DND-41 (cell line): ENCODE results near the gene ATAD2B.
"Not testable (repeated sequence)": the region's sequence is repeated elsewhere in the genome, so short reads cannot be mapped to it uniquely, and the experiment has no call there.

Experiments used
- ATAC-seq: fragments of 200-7000 bp; cut with Tn5 transposase; 3 replicates; pipeline ENCODE4 v1.9.1; 2021; ENCODE audit warnings: low read depth; ENCODE audit not compliant: insufficient read depth
- DNase-seq: peaks from one replicate; pipeline ENCODE4 v3.0.0-alpha.2; 2020
- H2AFZ ChIP-seq: 2 replicates; pipeline ENCODE4 v1.6.0; 2012; ENCODE audit warnings: low read depth, low read length
- H3K27ac ChIP-seq: 2 replicates; pipeline ENCODE4 v1.5.1; 2012; ENCODE audit warnings: low read length, inconsistent platforms
- H3K27me3 ChIP-seq: fragments of 200-600 bp; sonication (generic); 2 replicates; pipeline ENCODE4 v1.6.0; 2012; ENCODE audit warnings: low read length, mild to moderate bottlenecking, inconsistent platforms; ENCODE audit not compliant: insufficient read depth, poor library complexity
- H3K36me3 ChIP-seq: 2 replicates; pipeline ENCODE4 v1.5.1; 2012; ENCODE audit warnings: low read length, inconsistent platforms; ENCODE audit not compliant: insufficient read depth
- H3K4me1 ChIP-seq: 2 replicates; pipeline ENCODE4 v1.5.1; 2012; ENCODE audit warnings: mild to moderate bottlenecking, low read length; ENCODE audit not compliant: insufficient read depth
- H3K4me2 ChIP-seq: 2 replicates; pipeline ENCODE4 v1.6.0; 2012; ENCODE audit warnings: mild to moderate bottlenecking, moderate library complexity, low read length, inconsistent platforms; ENCODE audit not compliant: insufficient read depth
- H3K4me3 ChIP-seq, 2 experiments: fragments of 200-600 bp in 1 of 2; shearing (Covaris generic) in 1 of 2; 2 replicates each; pipeline ENCODE4 v1.5.1; 2012 to 2016; ENCODE audit warnings: inconsistent platforms in 2 of 2, low read length in 2 of 2, mild to moderate bottlenecking in 2 of 2, low read depth in 1 of 2, moderate library complexity in 1 of 2
- H3K79me2 ChIP-seq: 2 replicates; pipeline ENCODE4 v1.6.0; 2012; ENCODE audit warnings: low read length, inconsistent platforms; ENCODE audit not compliant: insufficient read depth
- H3K9ac ChIP-seq: 2 replicates; pipeline ENCODE4 v1.6.0; 2012; ENCODE audit warnings: low read depth, mild to moderate bottlenecking, inconsistent platforms, low read length, moderate library complexity
- H3K9me3 ChIP-seq: 2 replicates; pipeline ENCODE4 v1.5.1; 2012; ENCODE audit warnings: low read length, moderate library complexity, mild to moderate bottlenecking, inconsistent platforms; ENCODE audit not compliant: insufficient read depth, severe bottlenecking
- H4K20me1 ChIP-seq: 2 replicates; pipeline ENCODE4 v1.6.0; 2012; ENCODE audit warnings: low read length; ENCODE audit not compliant: insufficient read depth
- EZH2 ChIP-seq: IDR thresholded peaks from 3 replicates; pipeline ENCODE4 v1.6.1; 2012; ENCODE audit warnings: borderline replicate concordance, low read depth, mild to moderate bottlenecking, moderate library complexity, low read length, inconsistent platforms; ENCODE audit not compliant: severe bottlenecking
- TF ChIP-seq, protein P1 (sequence below): IDR thresholded peaks from 2 replicates; pipeline ENCODE4 v1.5.1; 2012; ENCODE audit warnings: borderline replicate concordance, low read length, moderate library complexity, mild to moderate bottlenecking; ENCODE audit not compliant: poor library complexity, severe bottlenecking; ENCODE audit errors: extremely low read depth

The ATAD2B gene

DNA sequence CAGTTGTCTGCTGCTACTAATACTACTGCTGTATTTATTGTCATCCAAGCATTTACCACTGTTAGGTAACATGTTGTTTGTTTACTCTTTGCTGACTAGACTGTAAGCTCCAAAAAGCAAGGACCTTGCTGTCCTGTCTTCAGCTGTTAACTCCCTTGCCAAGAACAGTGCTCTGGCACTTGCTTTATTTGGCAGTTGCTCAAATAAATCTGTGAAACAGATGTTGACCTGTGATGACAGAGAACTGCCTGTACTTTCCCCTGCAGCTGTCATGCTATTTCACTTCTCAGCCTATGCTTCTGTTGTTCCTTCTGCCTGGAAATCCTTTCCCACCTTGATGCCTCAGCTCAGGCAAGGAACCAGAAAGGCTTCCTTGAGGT is 181.2 kb downstream of the ATAD2B start:
- H4K20me1 ChIP-seq = no peaks in the 10 kb centered on the region
- no peak overlapping the region for H3K4me2 ChIP-seq
- no peak overlapping the region for H3K9ac ChIP-seq
- H3K27me3 ChIP-seq = no peaks in the 10 kb centered on the region
- ATAC-seq = 0 out of 3 replicates have a peak, but pooled peaks have one; percentile 9
- DNase-seq = no peak
- H2AFZ ChIP-seq = no peak overlapping the region
- H3K9me3 ChIP-seq = no peaks in the 10 kb centered on the region
- no peaks in the 10 kb centered on the region for H3K79me2 ChIP-seq
- TF ChIP-seq, protein P1, sequence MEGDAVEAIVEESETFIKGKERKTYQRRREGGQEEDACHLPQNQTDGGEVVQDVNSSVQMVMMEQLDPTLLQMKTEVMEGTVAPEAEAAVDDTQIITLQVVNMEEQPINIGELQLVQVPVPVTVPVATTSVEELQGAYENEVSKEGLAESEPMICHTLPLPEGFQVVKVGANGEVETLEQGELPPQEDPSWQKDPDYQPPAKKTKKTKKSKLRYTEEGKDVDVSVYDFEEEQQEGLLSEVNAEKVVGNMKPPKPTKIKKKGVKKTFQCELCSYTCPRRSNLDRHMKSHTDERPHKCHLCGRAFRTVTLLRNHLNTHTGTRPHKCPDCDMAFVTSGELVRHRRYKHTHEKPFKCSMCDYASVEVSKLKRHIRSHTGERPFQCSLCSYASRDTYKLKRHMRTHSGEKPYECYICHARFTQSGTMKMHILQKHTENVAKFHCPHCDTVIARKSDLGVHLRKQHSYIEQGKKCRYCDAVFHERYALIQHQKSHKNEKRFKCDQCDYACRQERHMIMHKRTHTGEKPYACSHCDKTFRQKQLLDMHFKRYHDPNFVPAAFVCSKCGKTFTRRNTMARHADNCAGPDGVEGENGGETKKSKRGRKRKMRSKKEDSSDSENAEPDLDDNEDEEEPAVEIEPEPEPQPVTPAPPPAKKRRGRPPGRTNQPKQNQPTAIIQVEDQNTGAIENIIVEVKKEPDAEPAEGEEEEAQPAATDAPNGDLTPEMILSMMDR = no peak
- TF ChIP-seq EZH2 = no peak
- H3K36me3 ChIP-seq = peaks cover 8% of the 10 kb centered on the region; the same call in 1 of the 2 replicates
- no peak overlapping the region for H3K27ac ChIP-seq
- no peak overlapping the region for H3K4me3 ChIP-seq
- no peaks in the 10 kb centered on the region for H3K4me1 ChIP-seq

DNA sequence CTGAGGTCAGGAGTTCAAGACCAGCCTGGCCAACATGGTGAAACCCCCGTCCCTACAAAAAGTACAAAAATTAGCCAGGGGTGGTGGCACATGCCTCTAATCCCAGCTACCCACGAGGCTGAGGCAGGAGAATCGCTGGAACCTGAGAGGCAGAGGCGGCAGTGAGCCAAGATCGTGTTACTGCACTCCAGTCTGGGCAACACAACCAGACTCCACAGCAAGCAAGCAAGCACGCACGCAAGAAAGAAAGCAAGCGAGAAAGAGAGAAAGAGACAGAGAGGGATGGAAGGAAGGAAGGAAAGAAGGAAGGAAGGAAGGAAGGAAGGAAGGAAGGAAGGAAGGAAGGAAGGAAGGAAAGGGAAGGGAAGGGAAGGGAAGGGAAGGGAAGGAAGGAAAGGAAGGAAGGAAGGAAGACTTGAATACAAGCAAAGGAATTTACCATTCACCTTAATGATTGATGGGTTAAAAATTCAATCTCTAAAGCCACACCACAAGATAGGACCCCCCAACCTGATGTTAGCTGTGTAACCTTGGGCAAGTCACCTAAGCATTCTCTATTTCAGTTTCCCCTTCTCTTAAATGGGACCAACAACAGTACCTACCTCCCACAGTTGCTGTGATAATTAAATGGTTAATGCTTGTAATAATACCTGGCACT is 181.7 kb downstream of the ATAD2B start:
- Histone ChIP-seq H3K9me3 (no peaks in the 10 kb centered on the region), H3K4me2 (no peak overlapping the region), H3K27ac (no peak overlapping the region), H3K9ac (no peak overlapping the region), H3K79me2 (no peaks in the 10 kb centered on the region), H3K27me3 (no peaks in the 10 kb centered on the region), H2AFZ (no peak overlapping the region), H4K20me1 (no peaks in the 10 kb centered on the region), H3K36me3 (peaks cover 3% of the 10 kb centered on the region; the same call in 1 of the 2 replicates), H3K4me3 (no peak overlapping the region), H3K4me1 (no peaks in the 10 kb centered on the region)
- no peak for TF ChIP-seq EZH2
- TF ChIP-seq, protein P1 = no peak
- ATAC-seq = no peak
- no peak for DNase-seq

DNA sequence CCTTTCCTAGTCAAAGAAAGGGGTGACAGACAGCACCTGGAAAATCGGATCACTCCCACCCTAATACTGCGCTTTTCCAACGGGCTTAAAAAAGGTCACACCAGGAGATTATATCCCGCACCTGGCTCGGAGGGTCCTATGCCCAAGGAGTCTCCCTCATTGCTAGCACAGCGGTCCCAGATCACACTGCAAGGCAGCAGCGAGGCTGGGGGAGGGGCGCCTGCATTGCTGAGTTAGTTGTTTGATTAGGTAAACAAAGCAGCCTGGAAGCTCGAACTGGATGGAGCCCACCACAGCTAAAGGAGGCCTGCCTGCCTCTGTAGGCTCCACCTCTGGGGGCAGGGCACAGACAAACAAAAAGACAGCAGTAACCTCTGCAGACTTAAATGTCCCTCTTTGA is 190.1 kb downstream of the ATAD2B start:
- H3K9me3 ChIP-seq, H4K20me1 ChIP-seq, H3K27ac ChIP-seq, H3K79me2 ChIP-seq, H3K4me3 ChIP-seq, ATAC-seq, H3K4me1 ChIP-seq, H2AFZ ChIP-seq, H3K9ac ChIP-seq, DNase-seq, H3K4me2 ChIP-seq, H3K36me3 ChIP-seq, H3K27me3 ChIP-seq: not testable (repeated sequence)

DNA sequence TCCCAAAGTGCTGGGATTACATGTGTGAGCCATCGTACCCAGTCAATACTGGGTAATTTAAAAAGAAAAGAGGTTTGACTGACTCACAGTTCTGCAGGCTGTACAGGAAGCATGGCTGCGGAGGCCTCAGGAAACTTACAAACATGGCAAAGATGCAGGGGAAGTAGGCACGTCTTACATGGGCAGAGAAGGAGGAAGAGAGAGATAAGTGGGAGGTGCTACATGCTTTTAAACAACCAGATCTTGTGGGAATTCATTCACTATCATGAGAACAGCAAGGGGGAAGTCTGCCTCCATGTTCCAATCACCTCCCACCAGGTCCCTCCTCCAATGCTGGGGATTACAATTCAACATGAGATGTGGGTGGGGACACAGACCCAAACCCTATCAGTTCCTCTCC is 192.5 kb downstream of the ATAD2B start:
- DNase-seq (no peak), ATAC-seq (no peak)
- Histone ChIP-seq H4K20me1 (no peaks in the 10 kb centered on the region), H3K36me3 (no peaks in the 10 kb centered on the region; the same call in 1 of the 2 replicates), H3K27me3 (no peaks in the 10 kb centered on the region), H3K27ac (no peak overlapping the region), H3K4me3 (no peak overlapping the region), H3K9me3 (no peaks in the 10 kb centered on the region), H3K79me2 (no peaks in the 10 kb centered on the region), H3K4me2 (no peak overlapping the region), H2AFZ (no peak overlapping the region), H3K9ac (no peak overlapping the region), H3K4me1 (no peaks in the 10 kb centered on the region)
- TF ChIP-seq, protein P1 = no peak
- no peak for TF ChIP-seq EZH2

DNA sequence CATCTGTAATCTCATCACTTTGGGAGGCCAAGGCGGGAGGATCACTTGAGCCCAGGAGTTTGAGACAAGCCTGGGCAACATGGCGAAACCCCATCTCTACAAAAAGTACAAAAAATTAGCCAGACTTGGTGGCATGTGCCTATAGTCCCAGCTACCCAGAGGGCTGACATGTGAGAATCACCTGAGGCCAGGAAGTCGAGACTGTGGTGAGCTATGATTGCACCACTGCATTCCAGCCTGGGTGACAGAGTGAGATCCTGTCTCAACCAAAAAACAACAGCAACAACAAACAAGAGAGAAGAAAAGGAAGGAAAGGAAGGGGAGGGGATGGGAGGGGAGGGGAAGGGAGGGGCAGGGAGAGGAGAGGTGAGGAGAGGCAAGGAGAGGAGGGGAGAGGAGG is 203.9 kb downstream of the ATAD2B start:
- not testable (repeated sequence) for ATAC-seq, H4K20me1 ChIP-seq, H2AFZ ChIP-seq, H3K4me3 ChIP-seq, H3K79me2 ChIP-seq, H3K4me2 ChIP-seq, H3K27ac ChIP-seq, H3K36me3 ChIP-seq, H3K4me1 ChIP-seq, H3K9ac ChIP-seq, H3K27me3 ChIP-seq, DNase-seq
- H3K9me3 ChIP-seq = peaks cover 18% of the 10 kb centered on the region
